Measurements from ENCODE around the gene TBCK.

GRCh38 chr4:106343865-106344646, 28.0 kb upstream of the TBCK start:
- TF ChIP-seq EZH2 (optimal IDR thresholded peaks at IDR 0.05; ENCODE audit: low read depth, low read length): no peak
- TF ChIP-seq CTCF (IDR thresholded peaks at IDR 0.05; ENCODE audit: low read length): no peak
- TF ChIP-seq EZH2phosphoT487 (IDR thresholded peaks at IDR 0.05; ENCODE audit: low read length): no peak

Measured in MM.1S (cell line).